GM23338 (cell line): Measurements from ENCODE around the gene ZFYVE16. TPM values are rescaled to one million over a fixed set of nuclear protein-coding genes. Genes with fewer than 3 reads are reported as not detected.

Experiments used
- ATAC-seq: fragments of 200-7000 bp; cut with Tn5 transposase; 3 replicates; pipeline ENCODE4 v1.9.1; 2020
- DNase-seq: peaks from one replicate; pipeline ENCODE4 v3.0.0-alpha.2; 2015; ENCODE audit warnings: low spot score
- H2AFZ ChIP-seq: fragments of 200-600 bp; sonication (generic); 2 replicates; pipeline ENCODE4 v1.8.0; 2016; ENCODE audit warnings: antibody characterized with exemption, mild to moderate bottlenecking, moderate library complexity
- H3F3A ChIP-seq: fragments of 200-600 bp; sonication (generic); replicated peaks from 2 replicates; pipeline ENCODE4 v1.8.0; 2017; ENCODE audit warnings: antibody characterized with exemption, mixed run types, low read depth
- H3K27ac ChIP-seq: fragments of 200-600 bp; sonication (generic); 2 replicates; pipeline ENCODE4 v1.6.1; 2016; ENCODE audit warnings: low read depth
- H3K27me3 ChIP-seq: fragments of 200-600 bp; sonication (generic); 2 replicates; pipeline ENCODE4 v1.8.0; 2016; ENCODE audit warnings: mild to moderate bottlenecking, mixed run types, moderate library complexity; ENCODE audit not compliant: insufficient read depth
- H3K36me3 ChIP-seq: fragments of 200-600 bp; sonication (generic); 2 replicates; pipeline ENCODE4 v1.8.0; 2016; ENCODE audit warnings: mild to moderate bottlenecking; ENCODE audit not compliant: insufficient read depth
- H3K4me1 ChIP-seq: fragments of 200-600 bp; sonication (generic); 2 replicates; pipeline ENCODE4 v1.8.0; 2016; ENCODE audit warnings: mild to moderate bottlenecking, moderate library complexity; ENCODE audit not compliant: insufficient read depth
- H3K4me2 ChIP-seq: fragments of 200-600 bp; sonication (generic); 2 replicates; pipeline ENCODE4 v1.7.1; 2017; ENCODE audit warnings: mixed run types
- H3K4me3 ChIP-seq: fragments of 200-600 bp; sonication (generic); 2 replicates; pipeline ENCODE4 v1.6.1; 2016; ENCODE audit warnings: mixed run types
- H3K79me2 ChIP-seq: fragments of 200-600 bp; sonication (generic); replicated peaks from 2 replicates; pipeline ENCODE4 v1.8.0; 2017; ENCODE audit warnings: mild to moderate bottlenecking; ENCODE audit not compliant: insufficient read depth
- H3K9me2 ChIP-seq: fragments of 200-600 bp; sonication (generic); 2 replicates; pipeline ENCODE4 v1.8.0; 2017; ENCODE audit not compliant: insufficient read depth
- H4K20me1 ChIP-seq: fragments of 200-600 bp; sonication (generic); replicated peaks from 2 replicates; pipeline ENCODE4 v1.8.0; 2017; ENCODE audit warnings: mild to moderate bottlenecking; ENCODE audit not compliant: insufficient read depth
- H3K27ac Mint-ChIP-seq: 2 replicates; pipeline ENCODE4 v1.8.0; 2020; ENCODE audit warnings: inconsistent platforms, mild to moderate bottlenecking, moderate library complexity, mixed read lengths
- H3K27me3 Mint-ChIP-seq: 3 replicates; pipeline ENCODE4 v1.8.0; 2022; ENCODE audit warnings: low read depth, mild to moderate bottlenecking, moderate library complexity, mixed read lengths, inconsistent platforms; ENCODE audit not compliant: insufficient read depth, poor library complexity
- H3K36me3 Mint-ChIP-seq: 3 replicates; pipeline ENCODE4 v1.8.0; 2021; ENCODE audit warnings: low read depth, mild to moderate bottlenecking, inconsistent platforms, moderate library complexity, mixed read lengths
- H3K4me1 Mint-ChIP-seq: 3 replicates; pipeline ENCODE4 v1.8.0; 2020; ENCODE audit warnings: mild to moderate bottlenecking, inconsistent platforms, mixed read lengths
- H3K4me3 Mint-ChIP-seq: 3 replicates; pipeline ENCODE4 v1.8.0; 2021; ENCODE audit warnings: moderate library complexity, mild to moderate bottlenecking, inconsistent platforms, mixed read lengths
- H3K9me3 Mint-ChIP-seq: 3 replicates; pipeline ENCODE4 v1.8.0; 2020; ENCODE audit warnings: moderate library complexity, mild to moderate bottlenecking, inconsistent platforms, mixed read lengths
- CREB1 ChIP-seq: fragments of 250-450 bp; sonication (Bioruptor Pico); IDR thresholded peaks from 2 replicates; pipeline ENCODE4 v1.5.0; 2020; ENCODE audit warnings: low read depth, mild to moderate bottlenecking, moderate library complexity
- CTCF ChIP-seq, 2 experiments: fragments of 200-600 bp in 1 of 2; sonication (generic) in 1 of 2; conservative IDR thresholded peaks; 2 replicates each; pipeline versions ENCODE4 v1.5.1 to v1.6.1; 2016 to 2017; ENCODE audit warnings: antibody characterized with exemption in 2 of 2, low read depth in 2 of 2, mild to moderate bottlenecking in 2 of 2, moderate library complexity in 1 of 2
- ETS1 ChIP-seq: IDR thresholded peaks from 2 replicates; pipeline ENCODE4 v1.6.1; 2016; ENCODE audit warnings: antibody characterized with exemption
- EZH2phosphoT487 ChIP-seq: fragments of 200-600 bp; sonication (generic); IDR thresholded peaks from one replicate; pipeline ENCODE4 v1.8.1; 2018; ENCODE audit warnings: antibody characterized with exemption; ENCODE audit not compliant: unreplicated experiment
- ZNF331 ChIP-seq: fragments of 250-450 bp; sonication (Bioruptor Pico); IDR thresholded peaks from 2 replicates; pipeline ENCODE4 v1.5.0; 2020; ENCODE audit warnings: low read depth, mild to moderate bottlenecking, moderate library complexity
- polyA plus RNA-seq: library from polyadenylated mRNA; unstranded; fragments of >200 nt; fragmentation: Nextera tagmentation; extraction: Ambion mirVana; gene quantifications from 2 replicates; pipeline ENCODE4 v1.2.1, GENCODE V29; 2016
- small RNA-seq: library from RNA; depleted of rRNA; stranded (forward); fragments of <200 nt; gene quantifications from one replicate; pipeline ENCODE3, GENCODE V24; 2014; ENCODE audit warnings: low replicate concordance
- total RNA-seq: library from RNA; depleted of rRNA; stranded (reverse); fragments of >200 nt; shearing (Covaris generic); gene quantifications from 2 replicates; pipeline ENCODE4 v1.2.3, GENCODE V29; 2014; rRNA removed

Gene ZFYVE16
- total and polyA plus RNA-seq, 2 experiments from 2014 or later: 24.2 to 26.6 TPM

- Mint-ChIP-seq H3K4me1 (no peaks in the 10 kb centered on the region), H3K27me3 (no peaks in the 10 kb centered on the region), H3K9me3 (no peaks in the 10 kb centered on the region), H3K4me3 (no peak overlapping the region), H3K27ac (no peak overlapping the region), H3K36me3 (no peaks in the 10 kb centered on the region)
- no peak overlapping the region for H3K4me3 ChIP-seq
- no peaks in the 10 kb centered on the region for H3K9me2 ChIP-seq
- H2AFZ ChIP-seq: no peak overlapping the region
- DNase-seq (no peak), ATAC-seq (no peak)
- H3F3A ChIP-seq: no peaks in the 10 kb centered on the region
- H4K20me1 ChIP-seq: no peaks in the 10 kb centered on the region
- H3K27ac ChIP-seq: no peak overlapping the region
- no peaks in the 10 kb centered on the region for H3K4me1 ChIP-seq
- no peaks in the 10 kb centered on the region for H3K79me2 ChIP-seq
- H3K36me3 ChIP-seq: no peaks in the 10 kb centered on the region
- no peak overlapping the region for H3K4me2 ChIP-seq
- no peaks in the 10 kb centered on the region for H3K27me3 ChIP-seq
- no peak for TF ChIP-seq ZNF331
- TF ChIP-seq CTCF (conservative IDR thresholded peaks at IDR 0.05; ENCODE audit: low read depth in 2 of 2): no peak
- no peak for TF ChIP-seq CREB1 (CRISPR knock-in tag)
- TF ChIP-seq EZH2phosphoT487: no peak
- no peak for TF ChIP-seq ETS1
Observed at GRCh38 chr5:80516826-80517225, 109.0 kb downstream of the ZFYVE16 start.

Small RNA genes lying within 50 kb of the gene (small RNA-seq; reads per million reads assigned to genes)
- not detected for gene RNU6-211P

Other genes starting within 250 kb of the ZFYVE16 start
- 101 and 107 TPM in 2 replicates for gene SERINC5, start 152.0 kb upstream of the ZFYVE16 start, total RNA-seq
- gene SERINC5, start 152.0 kb upstream of the ZFYVE16 start, polyA plus RNA-seq: 32.3 and 34.0 TPM in 2 replicates
- gene SPZ1, start 88.1 kb upstream of the ZFYVE16 start, total RNA-seq: not detected in 2 replicates
- gene SPZ1, start 88.1 kb upstream of the ZFYVE16 start, polyA plus RNA-seq: not detected in 2 replicates
- gene FAM151B, start 80.0 kb downstream of the ZFYVE16 start, total RNA-seq: 3.1 TPM in 1 of 2 replicates, not detected in the other
- gene FAM151B, start 80.0 kb downstream of the ZFYVE16 start, polyA plus RNA-seq: 0.55 and 0.78 TPM in 2 replicates
- gene ANKRD34B, start 162.2 kb downstream of the ZFYVE16 start, total RNA-seq: 1.5 and 2.9 TPM in 2 replicates
- gene ANKRD34B, start 162.2 kb downstream of the ZFYVE16 start, polyA plus RNA-seq: 1.6 and 1.7 TPM in 2 replicates
- 16.6 and 17.1 TPM in 2 replicates for gene MSH3, start 246.6 kb downstream of the ZFYVE16 start, total RNA-seq
- 9.1 and 13.3 TPM in 2 replicates for gene MSH3, start 246.6 kb downstream of the ZFYVE16 start, polyA plus RNA-seq
- gene DHFR, start 246.9 kb downstream of the ZFYVE16 start, total RNA-seq: 82.8 and 95.6 TPM in 2 replicates
- gene DHFR, start 246.9 kb downstream of the ZFYVE16 start, polyA plus RNA-seq: 48.7 and 56.2 TPM in 2 replicates